H7 (cell line): ENCODE results near the gene ADGRL3. TPM values are rescaled to one million over a fixed set of nuclear protein-coding genes. Genes with fewer than 3 reads are reported as not detected.
"Not testable (repeated sequence)": the region's sequence is repeated elsewhere in the genome, so short reads cannot be mapped to it uniquely, and the experiment has no call there.

Experiments
- DNase-seq: peaks from one replicate; pipeline ENCODE4 v3.0.0; 2012
- H3K27me3 ChIP-seq: 2 replicates; pipeline ENCODE4 v1.6.0; 2011; ENCODE audit warnings: mild to moderate bottlenecking, low read length; ENCODE audit not compliant: control insufficient read depth, insufficient read depth
- H3K36me3 ChIP-seq: replicated peaks from 2 replicates; pipeline ENCODE4 v1.5.1; 2011; ENCODE audit warnings: low read length; ENCODE audit not compliant: control insufficient read depth, insufficient read depth
- H3K4me3 ChIP-seq: 2 replicates; pipeline ENCODE4 v1.5.1; 2011; ENCODE audit warnings: low read depth, mild to moderate bottlenecking, control low read depth, low read length, moderate library complexity; ENCODE audit not compliant: insufficient read depth
- total RNA-seq: library from RNA; depleted of rRNA; stranded (reverse); fragments of >200 nt; shearing (Covaris generic); gene quantifications from 2 replicates; pipeline ENCODE4 v1.2.3, GENCODE V29; 2014

Gene ADGRL3
- total RNA-seq, 1 experiment from 2014 or later: 6.8 TPM

- no peak for DNase-seq
- H3K36me3 ChIP-seq: no peaks in the 10 kb centered on the region
- no peak overlapping the region for H3K4me3 ChIP-seq
- no peaks in the 10 kb centered on the region for H3K27me3 ChIP-seq
Measured at GRCh38 chr4:61320154-61320553, 120.0 kb downstream of the ADGRL3 start.

DNA sequence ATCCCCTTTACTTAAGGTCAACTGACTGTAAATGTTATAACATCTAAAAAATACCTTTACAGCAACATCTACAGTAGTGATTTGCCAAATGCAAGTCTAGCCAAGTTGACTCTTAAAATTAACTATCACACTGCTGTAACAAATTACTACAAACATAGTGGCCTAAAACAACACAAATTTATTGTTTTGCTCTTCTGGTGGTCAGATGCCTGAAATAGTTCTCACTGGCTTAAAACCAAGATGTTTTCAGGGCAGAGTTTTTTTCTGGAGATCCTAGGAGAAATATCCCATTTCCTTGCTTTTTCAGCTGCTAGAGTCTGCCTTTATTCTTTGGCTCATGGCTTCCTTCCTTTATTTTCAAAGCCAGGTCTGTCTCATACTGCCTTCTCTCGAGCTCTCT lies 120.5 kb downstream of the ADGRL3 start:
- Histone ChIP-seq H3K4me3 (no peak overlapping the region), H3K36me3 (no peaks in the 10 kb centered on the region), H3K27me3 (no peaks in the 10 kb centered on the region)
- DNase-seq: no peak

GRCh38 chr4:61332693-61333092 lies 132.6 kb downstream of the ADGRL3 start:
- H3K36me3 ChIP-seq: no peaks in the 10 kb centered on the region
- DNase-seq: no peak
- no peak overlapping the region for H3K4me3 ChIP-seq
- H3K27me3 ChIP-seq: no peaks in the 10 kb centered on the region

- Histone ChIP-seq H3K4me3 (no peak overlapping the region), H3K36me3 (no peaks in the 10 kb centered on the region), H3K27me3 (no peaks in the 10 kb centered on the region)
- no peak for DNase-seq
Measured at GRCh38 chr4:61333490-61333889, 133.4 kb downstream of the ADGRL3 start.

- no peak for DNase-seq
- Histone ChIP-seq H3K4me3 (no peak overlapping the region), H3K36me3 (no peaks in the 10 kb centered on the region), H3K27me3 (no peaks in the 10 kb centered on the region)
Measured at GRCh38 chr4:61335241-61335763, 135.2 kb downstream of the ADGRL3 start.

DNA sequence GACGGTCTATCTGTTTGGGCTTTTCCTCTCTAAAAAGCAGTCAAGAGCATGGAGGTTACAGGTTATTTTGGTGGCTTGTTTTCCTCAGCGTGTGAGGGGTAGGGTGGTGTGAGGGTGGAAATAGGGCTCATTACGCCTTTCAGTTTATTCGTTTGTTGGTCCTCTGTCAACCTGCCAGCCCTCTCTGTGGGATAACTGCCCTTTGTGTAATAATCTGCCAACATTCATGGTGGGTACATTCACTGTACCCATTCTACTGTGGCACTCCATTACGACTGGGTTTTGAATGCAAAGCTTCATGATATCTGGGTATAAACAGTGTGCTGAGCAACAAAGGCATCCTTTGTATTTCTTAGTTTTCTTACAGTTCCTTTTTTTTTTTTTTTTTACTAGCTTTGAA lies 136.4 kb downstream of the ADGRL3 start:
- no peaks in the 10 kb centered on the region for H3K27me3 ChIP-seq
- no peak overlapping the region for H3K4me3 ChIP-seq
- DNase-seq: no peak
- no peaks in the 10 kb centered on the region for H3K36me3 ChIP-seq

GRCh38 chr4:61336916-61337315 lies 136.8 kb downstream of the ADGRL3 start:
- H3K36me3 ChIP-seq: no peaks in the 10 kb centered on the region
- H3K27me3 ChIP-seq: no peaks in the 10 kb centered on the region
- DNase-seq: peak; percentile 4
- H3K4me3 ChIP-seq: no peak overlapping the region

DNA sequence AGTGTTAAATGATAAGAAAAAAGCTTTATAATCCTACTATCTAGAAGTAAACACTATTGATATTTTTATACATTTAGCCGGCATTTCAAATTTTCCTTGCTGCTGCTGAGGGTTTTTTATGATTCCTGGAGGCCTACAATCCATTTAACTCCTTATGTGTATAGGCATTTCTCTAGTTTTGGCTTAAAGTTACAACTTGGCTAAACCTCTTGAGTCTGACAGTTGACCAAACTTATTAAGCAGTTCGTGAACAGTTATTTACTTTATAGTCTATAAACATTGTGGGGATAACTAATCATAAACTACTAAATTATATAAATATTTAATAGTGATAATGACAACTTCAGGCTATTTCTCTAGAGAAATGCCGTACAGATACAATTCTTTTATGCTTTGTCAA lies 141.9 kb downstream of the ADGRL3 start:
- no peak for DNase-seq
- H3K36me3 ChIP-seq: no peaks in the 10 kb centered on the region
- H3K27me3 ChIP-seq: no peaks in the 10 kb centered on the region
- no peak overlapping the region for H3K4me3 ChIP-seq

DNA sequence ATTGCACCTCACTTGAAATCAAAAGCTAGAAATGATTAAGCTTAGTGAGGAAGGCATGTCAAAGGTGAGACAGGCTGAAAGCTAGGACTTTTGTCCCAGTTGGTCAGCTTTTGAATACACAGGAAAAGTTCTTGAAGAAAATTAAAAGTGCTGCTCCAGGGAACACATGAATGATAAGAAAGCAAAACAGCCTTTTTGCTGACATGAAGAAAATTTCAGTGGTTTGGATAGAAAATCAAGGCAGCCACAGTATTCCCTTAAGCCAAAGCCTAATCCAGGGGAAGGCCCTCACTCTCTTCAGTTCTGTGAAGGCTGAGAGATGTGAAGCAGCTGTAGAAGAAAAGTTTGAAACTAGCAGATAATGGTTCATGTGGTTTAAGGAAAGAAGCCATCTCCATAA lies 150.8 kb downstream of the ADGRL3 start:
- Histone ChIP-seq H3K36me3 (no peaks in the 10 kb centered on the region), H3K27me3 (no peaks in the 10 kb centered on the region)
- no peak for DNase-seq

GRCh38 chr4:61356696-61357095 lies 156.6 kb downstream of the ADGRL3 start:
- H3K36me3 ChIP-seq: no peaks in the 10 kb centered on the region
- H3K4me3 ChIP-seq: no peak overlapping the region
- DNase-seq: no peak

More for the DNA sequence above, 150.8 kb downstream of the ADGRL3 start:
- H3K4me3 ChIP-seq: no peak overlapping the region

GRCh38 chr4:61359301-61359700 lies 159.2 kb downstream of the ADGRL3 start:
- Histone ChIP-seq H3K27me3 (no peaks in the 10 kb centered on the region), H3K4me3 (no peak overlapping the region), H3K36me3 (no peaks in the 10 kb centered on the region)
- DNase-seq: no peak

More at GRCh38 chr4:61356696-61357095, 156.6 kb downstream of the ADGRL3 start:
- no peaks in the 10 kb centered on the region for H3K27me3 ChIP-seq

DNA sequence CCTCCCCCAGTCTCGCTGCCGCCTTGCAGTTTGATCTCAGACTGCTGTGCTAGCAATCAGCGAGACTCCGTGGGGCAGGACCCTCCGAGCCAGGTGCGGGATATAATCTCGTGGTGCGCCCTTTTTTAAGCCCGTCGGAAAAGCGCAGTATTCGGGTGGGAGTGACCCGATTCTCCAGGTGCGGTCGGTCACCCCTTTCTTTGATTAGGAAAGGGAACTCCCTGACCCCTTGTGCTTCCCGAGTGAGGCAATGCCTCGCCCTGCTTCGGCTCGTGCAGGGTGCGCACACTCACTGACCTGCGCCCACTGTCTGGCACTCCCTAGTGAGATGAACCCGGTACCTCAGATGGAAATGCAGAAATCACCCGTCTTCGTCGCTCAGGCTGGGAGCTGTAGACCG lies 172.7 kb downstream of the ADGRL3 start:
- DNase-seq, H3K4me3 ChIP-seq, H3K27me3 ChIP-seq, H3K36me3 ChIP-seq: not testable (repeated sequence)

DNA sequence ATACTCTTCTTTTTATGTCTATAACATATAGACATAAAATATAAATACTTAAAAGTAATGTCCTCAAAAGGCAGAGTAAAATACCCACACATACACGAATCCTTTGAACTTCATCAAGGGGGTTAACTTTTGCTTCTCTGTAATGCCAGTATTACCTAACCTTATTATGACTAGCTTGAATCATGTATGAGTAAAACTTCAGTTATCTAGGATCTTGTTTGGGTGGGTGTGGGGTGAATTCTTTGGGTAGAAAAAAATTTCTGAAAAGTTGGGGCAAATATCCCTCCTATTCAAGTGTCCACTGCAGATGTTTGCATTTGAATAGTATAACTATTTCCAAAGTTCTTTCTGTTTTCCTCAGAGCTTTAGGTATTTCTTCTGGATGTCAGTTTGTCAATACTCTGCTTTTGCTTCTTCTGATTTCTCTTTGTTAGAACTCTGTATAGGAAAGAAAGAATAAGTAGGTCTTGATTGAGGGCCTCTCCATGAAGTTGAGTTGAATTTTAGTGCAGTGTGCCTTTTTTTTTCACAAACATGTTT lies 173.8 kb downstream of the ADGRL3 start:
- Histone ChIP-seq H3K36me3 (no peaks in the 10 kb centered on the region), H3K27me3 (no peaks in the 10 kb centered on the region), H3K4me3 (no peak overlapping the region)
- DNase-seq: no peak

DNA sequence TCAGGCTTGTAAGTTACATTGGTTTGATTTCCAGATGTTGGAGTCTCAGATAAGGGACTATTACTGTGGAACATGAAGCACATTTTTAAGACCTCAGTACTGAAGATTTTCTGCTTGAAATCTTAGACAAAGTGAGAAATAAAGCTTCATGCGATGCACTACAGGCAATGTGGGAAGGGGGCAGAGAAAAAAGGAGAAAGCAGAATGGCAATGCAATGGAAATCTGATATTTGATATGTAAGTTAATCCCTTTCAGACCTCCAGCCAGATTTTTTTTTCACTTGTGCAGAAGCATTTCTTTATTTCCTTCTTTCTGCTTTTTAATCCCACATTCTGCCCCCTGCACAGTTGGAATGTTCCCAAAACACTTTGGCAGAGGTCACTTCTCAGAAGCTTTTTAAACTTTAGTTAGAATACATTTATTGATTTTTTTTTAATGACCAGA lies 174.3 kb downstream of the ADGRL3 start:
- no peak for DNase-seq
- H3K27me3 ChIP-seq: no peaks in the 10 kb centered on the region
- H3K4me3 ChIP-seq: no peak overlapping the region
- H3K36me3 ChIP-seq: no peaks in the 10 kb centered on the region

GRCh38 chr4:61375301-61375700 lies 175.2 kb downstream of the ADGRL3 start:
- DNase-seq: no peak
- Histone ChIP-seq H3K4me3 (no peak overlapping the region), H3K36me3 (no peaks in the 10 kb centered on the region), H3K27me3 (no peaks in the 10 kb centered on the region)

GRCh38 chr4:61376301-61376700 lies 176.2 kb downstream of the ADGRL3 start:
- Histone ChIP-seq H3K27me3 (no peaks in the 10 kb centered on the region), H3K4me3 (no peak overlapping the region), H3K36me3 (no peaks in the 10 kb centered on the region)
- no peak for DNase-seq
